Activated naive CD4-positive, alpha-beta T cell (primary cell): ENCODE measurements around the gene CD40LG.
A peak's percentile ranks its signal among the peaks of the same experiment; 100 is the strongest.

Source experiments
- DNase-seq, 4 experiments: peaks; one replicate each; lab custom pipeline; 2025; lab: John Stamatoyannopoulos, UW

CD40LG gene

GRCh38 chrX:136650811-136651210 is 2.9 kb downstream of the CD40LG start:
- DNase-seq = no peak

- DNase-seq = no peak
These were observed 5.1 kb downstream of the CD40LG start for GRCh38 chrX:136652822-136653723.

GRCh38 chrX:136656361-136656964 is 8.5 kb downstream of the CD40LG start:
- DNase-seq = no peak

- no peak for DNase-seq
These were observed 10.2 kb downstream of the CD40LG start for GRCh38 chrX:136658151-136658550.

GRCh38 chrX:136659174-136659573 is 11.2 kb downstream of the CD40LG start:
- DNase-seq = peak in 1 of 4 experiments; percentile 1

- no peak for DNase-seq
These were observed 12.9 kb downstream of the CD40LG start for GRCh38 chrX:136660896-136661295.

- no peak for DNase-seq
These were observed 14.1 kb downstream of the CD40LG start for GRCh38 chrX:136662104-136662503.

- DNase-seq = no peak
These were observed 15.0 kb downstream of the CD40LG start for GRCh38 chrX:136662976-136663375.

- no peak for DNase-seq
These were observed 17.4 kb downstream of the CD40LG start for GRCh38 chrX:136665258-136665900.

- DNase-seq = no peak
These were observed 18.1 kb downstream of the CD40LG start for GRCh38 chrX:136666088-136666487.

- DNase-seq = no peak
These were observed 19.6 kb downstream of the CD40LG start for GRCh38 chrX:136667446-136668168.

GRCh38 chrX:136671006-136671610 is 23.1 kb downstream of the CD40LG start:
- no peak for DNase-seq

- no peak for DNase-seq
These were observed 26.5 kb downstream of the CD40LG start for GRCh38 chrX:136674270-136674985.

GRCh38 chrX:136679531-136679930 is 31.6 kb downstream of the CD40LG start:
- no peak for DNase-seq

- DNase-seq = no peak
These were observed 36.2 kb downstream of the CD40LG start for GRCh38 chrX:136684120-136684519.

- DNase-seq = no peak
These were observed 39.5 kb downstream of the CD40LG start for GRCh38 chrX:136687457-136687856.

- DNase-seq = no peak
These were observed 41.5 kb downstream of the CD40LG start for GRCh38 chrX:136689436-136689835.

- no peak for DNase-seq
These were observed 43.3 kb downstream of the CD40LG start for GRCh38 chrX:136691028-136691809.

GRCh38 chrX:136692271-136692670 is 44.3 kb downstream of the CD40LG start:
- DNase-seq = no peak

GRCh38 chrX:136694431-136695087 is 46.6 kb downstream of the CD40LG start:
- no peak for DNase-seq
